ENCODE data around the gene PSKH1. TPM values are rescaled to one million over a fixed set of nuclear protein-coding genes. Genes with fewer than 3 reads are reported as not detected.
"Not testable (repeated sequence)": the region's sequence is repeated elsewhere in the genome, so short reads cannot be mapped to it uniquely, and the experiment has no call there.

The PSKH1 gene
- total and polyA plus RNA-seq, 4 donors = 15.2 to 30.4 (median 22.9) TPM

- Histone ChIP-seq H3K4me3 (ENCODE audit: low read length in 2 of 2) (peak overlapping the region; percentile 85 to 86), H3K27ac (ENCODE audit: low read depth in 1 of 2, low read length in 2 of 2) (peak overlapping the region; percentile 88 to 99), H3K27me3 (ENCODE audit: control insufficient read depth in 1 of 2, insufficient read depth in 2 of 2, low read length in 1 of 2) (no peaks in the 10 kb centered on the region), H3K36me3 (ENCODE audit: control insufficient read depth in 1 of 2, insufficient read depth in 2 of 2, low read length in 1 of 2) (no peaks in the 10 kb centered on the region), H3K9me3 (ENCODE audit: control insufficient read depth, low read length) (no peaks in the 10 kb centered on the region), H3K4me1 (ENCODE audit: control insufficient read depth in 1 of 2, insufficient read depth in 2 of 2, low read length in 2 of 2) (no peaks in the 10 kb centered on the region)
- peak in 1 of 2 donors; percentile 89 for DNase-seq
- intact Hi-C loops (cut with DNase I) = no loop called here
- peak; percentile 39 for ATAC-seq (ENCODE audit: low FRiP score)
- WGBS, 2 donors = 0 to 1% methylated on average over 29 to 45 of the region's 45 CpGs
These were observed 74.9 kb downstream of the PSKH1 start for GRCh38 chr16:67967958-67968399.

- no peaks in the 10 kb centered on the region for H3K4me1 ChIP-seq (ENCODE audit: control insufficient read depth in 1 of 2, insufficient read depth in 2 of 2, low read length in 2 of 2)
These were observed 75.6 kb downstream of the PSKH1 start, which contains the start of gene SLC12A4 for GRCh38 chr16:67968400-67969253. TSS of gene SLC12A4 (minus strand) at chr16:67968637. CDS start at chr16:67968553, 84 bp downstream.

GRCh38 chr16:67969254-67970039 lies 76.4 kb downstream of the PSKH1 start:
- DNase-seq = no peak
- peak; percentile 2 for ATAC-seq (ENCODE audit: low FRiP score)
- Histone ChIP-seq H3K4me3 (ENCODE audit: low read length in 2 of 2) (peak overlapping the region; percentile 20 to 85), H3K27ac (ENCODE audit: low read depth in 1 of 2, low read length in 2 of 2) (peak overlapping the region; percentile 22 to 41), H3K27me3 (ENCODE audit: control insufficient read depth in 1 of 2, insufficient read depth in 2 of 2, low read length in 1 of 2) (no peaks in the 10 kb centered on the region), H3K36me3 (ENCODE audit: control insufficient read depth in 1 of 2, insufficient read depth in 2 of 2, low read length in 1 of 2) (no peaks in the 10 kb centered on the region), H3K4me1 (ENCODE audit: control insufficient read depth in 1 of 2, insufficient read depth in 2 of 2, low read length in 2 of 2) (no peaks in the 10 kb centered on the region), H3K9me3 (ENCODE audit: control insufficient read depth, low read length) (no peaks in the 10 kb centered on the region)
- WGBS, 2 donors = 40 to 43% methylated on average over 40 of the region's 40 CpGs
- intact Hi-C loops (cut with DNase I) = no loop called here

More at GRCh38 chr16:67968400-67969253, 75.6 kb downstream of the PSKH1 start, which contains the start of gene SLC12A4:
- peak within 1 kb of the TSS; percentile 85 to 86 for H3K4me3 ChIP-seq (ENCODE audit: low read length in 2 of 2)
- WGBS, 2 donors = 1% methylated on average over 41 to 78 of the region's 78 CpGs
- H3K9me3 ChIP-seq (ENCODE audit: control insufficient read depth, low read length) = no peaks in the 10 kb centered on the region
- no peaks in the 10 kb centered on the region for H3K27me3 ChIP-seq (ENCODE audit: control insufficient read depth in 1 of 2, insufficient read depth in 2 of 2, low read length in 1 of 2)
- no peaks in the 10 kb centered on the region for H3K36me3 ChIP-seq (ENCODE audit: control insufficient read depth in 1 of 2, insufficient read depth in 2 of 2, low read length in 1 of 2)
- H3K27ac ChIP-seq (ENCODE audit: low read depth in 1 of 2, low read length in 2 of 2) = peak within 1 kb of the TSS; percentile 88 to 99
- ATAC-seq (ENCODE audit: low FRiP score) (peak; percentile 93), DNase-seq (peak; percentile 92 to 96)
- intact Hi-C loops (cut with DNase I) = no loop called here

GRCh38 chr16:67971111-67971510 lies 78.1 kb downstream of the PSKH1 start:
- Histone ChIP-seq H3K4me1 (ENCODE audit: control insufficient read depth in 1 of 2, insufficient read depth in 2 of 2, low read length in 2 of 2) (no peaks in the 10 kb centered on the region), H3K4me3 (ENCODE audit: low read length in 2 of 2) (no peak overlapping the region), H3K27ac (ENCODE audit: low read depth in 1 of 2, low read length in 2 of 2) (no peak overlapping the region), H3K27me3 (ENCODE audit: control insufficient read depth in 1 of 2, insufficient read depth in 2 of 2, low read length in 1 of 2) (no peaks in the 10 kb centered on the region), H3K9me3 (ENCODE audit: control insufficient read depth, low read length) (no peaks in the 10 kb centered on the region), H3K36me3 (ENCODE audit: control insufficient read depth in 1 of 2, insufficient read depth in 2 of 2, low read length in 1 of 2) (no peaks in the 10 kb centered on the region)
- intact Hi-C loops (cut with DNase I) = no loop called here
- no peak for ATAC-seq (ENCODE audit: low FRiP score)
- no peak for DNase-seq
- 92 to 93% methylated on average over 9 of the region's 9 CpGs for WGBS, 2 donors

GRCh38 chr16:67972285-67972684 lies 79.2 kb downstream of the PSKH1 start:
- ATAC-seq (ENCODE audit: low FRiP score); H3K36me3 ChIP-seq (ENCODE audit: control insufficient read depth in 1 of 2, insufficient read depth in 2 of 2, low read length in 1 of 2); H3K9me3 ChIP-seq (ENCODE audit: control insufficient read depth, low read length); intact Hi-C loops (cut with DNase I); DNase-seq; H3K4me1 ChIP-seq (ENCODE audit: control insufficient read depth in 1 of 2, insufficient read depth in 2 of 2, low read length in 2 of 2); H3K27ac ChIP-seq (ENCODE audit: low read depth in 1 of 2, low read length in 2 of 2); H3K27me3 ChIP-seq (ENCODE audit: control insufficient read depth in 1 of 2, insufficient read depth in 2 of 2, low read length in 1 of 2); H3K4me3 ChIP-seq (ENCODE audit: low read length in 2 of 2): not testable (repeated sequence)
- WGBS, 2 donors = 89 to 91% methylated on average over 7 of the region's 7 CpGs

- Histone ChIP-seq H3K27me3 (ENCODE audit: control insufficient read depth in 1 of 2, insufficient read depth in 2 of 2, low read length in 1 of 2) (no peaks in the 10 kb centered on the region), H3K36me3 (ENCODE audit: control insufficient read depth in 1 of 2, insufficient read depth in 2 of 2, low read length in 1 of 2) (no peaks in the 10 kb centered on the region), H3K27ac (ENCODE audit: low read depth in 1 of 2, low read length in 2 of 2) (no peak overlapping the region), H3K4me3 (ENCODE audit: low read length in 2 of 2) (no peak overlapping the region), H3K4me1 (ENCODE audit: control insufficient read depth in 1 of 2, insufficient read depth in 2 of 2, low read length in 2 of 2) (no peaks in the 10 kb centered on the region), H3K9me3 (ENCODE audit: control insufficient read depth, low read length) (no peaks in the 10 kb centered on the region)
- DNase-seq = no peak
- intact Hi-C loops (cut with DNase I) = no loop called here
- 76 to 82% methylated on average over 14 of the region's 14 CpGs for WGBS, 2 donors
- no peak for ATAC-seq (ENCODE audit: low FRiP score)
These were observed 82.5 kb downstream of the PSKH1 start for GRCh38 chr16:67975321-67976105.

GRCh38 chr16:67976205-67976604 lies 83.2 kb downstream of the PSKH1 start:
- no peaks in the 10 kb centered on the region for H3K36me3 ChIP-seq (ENCODE audit: control insufficient read depth in 1 of 2, insufficient read depth in 2 of 2, low read length in 1 of 2)
- no peaks in the 10 kb centered on the region for H3K9me3 ChIP-seq (ENCODE audit: control insufficient read depth, low read length)
- DNase-seq (no peak), ATAC-seq (ENCODE audit: low FRiP score) (no peak)
- no peak overlapping the region for H3K4me3 ChIP-seq (ENCODE audit: low read length in 2 of 2)
- WGBS, 2 donors = 92 to 96% methylated on average over 2 of the region's 2 CpGs
- intact Hi-C loops (cut with DNase I) = no loop called here
- H3K27ac ChIP-seq (ENCODE audit: low read depth in 1 of 2, low read length in 2 of 2) = no peak overlapping the region
- H3K27me3 ChIP-seq (ENCODE audit: control insufficient read depth in 1 of 2, insufficient read depth in 2 of 2, low read length in 1 of 2) = no peaks in the 10 kb centered on the region
- H3K4me1 ChIP-seq (ENCODE audit: control insufficient read depth in 1 of 2, insufficient read depth in 2 of 2, low read length in 2 of 2) = no peaks in the 10 kb centered on the region

GRCh38 chr16:67977005-67977404 lies 84.0 kb downstream of the PSKH1 start:
- 70 to 73% methylated on average over 5 of the region's 5 CpGs for WGBS, 2 donors

More at GRCh38 chr16:67977005-67977404, 84.0 kb downstream of the PSKH1 start:
- Histone ChIP-seq H3K9me3 (ENCODE audit: control insufficient read depth, low read length) (no peaks in the 10 kb centered on the region), H3K4me1 (ENCODE audit: control insufficient read depth in 1 of 2, insufficient read depth in 2 of 2, low read length in 2 of 2) (no peaks in the 10 kb centered on the region), H3K27ac (ENCODE audit: low read depth in 1 of 2, low read length in 2 of 2) (no peak overlapping the region), H3K27me3 (ENCODE audit: control insufficient read depth in 1 of 2, insufficient read depth in 2 of 2, low read length in 1 of 2) (no peaks in the 10 kb centered on the region), H3K4me3 (ENCODE audit: low read length in 2 of 2) (no peak overlapping the region), H3K36me3 (ENCODE audit: control insufficient read depth in 1 of 2, insufficient read depth in 2 of 2, low read length in 1 of 2) (no peaks in the 10 kb centered on the region)
- ATAC-seq (ENCODE audit: low FRiP score) (no peak), DNase-seq (no peak)
- intact Hi-C loops (cut with DNase I) = no loop called here
